GM23338 (cell line): ENCODE measurements around the gene ZNHIT6.

Experiments used
- EZH2 ChIP-seq: fragments of 200-600 bp; sonication (generic); IDR thresholded peaks from one replicate; pipeline ENCODE4 v1.8.0; 2017; ENCODE audit warnings: antibody characterized with exemption, mild to moderate bottlenecking, low read depth; ENCODE audit not compliant: unreplicated experiment
- EZH2phosphoT487 ChIP-seq: fragments of 200-600 bp; sonication (generic); IDR thresholded peaks from one replicate; pipeline ENCODE4 v1.8.1; 2018; ENCODE audit warnings: antibody characterized with exemption; ENCODE audit not compliant: unreplicated experiment
- POLR2AphosphoS5 ChIP-seq: IDR thresholded peaks from 2 replicates; pipeline ENCODE4 v1.6.1; 2016; ENCODE audit warnings: antibody characterized with exemption, low read depth
- TF ChIP-seq, protein P1 (sequence below): IDR thresholded peaks from 2 replicates; pipeline ENCODE4 v1.6.1; 2016; ENCODE audit warnings: antibody characterized with exemption
- TF ChIP-seq, protein P2 (sequence below), 2 experiments: fragments of 200-600 bp in 1 of 2; sonication (generic) in 1 of 2; conservative IDR thresholded peaks; 2 replicates each; pipeline versions ENCODE4 v1.5.1 to v1.6.1; 2016 to 2017; ENCODE audit warnings: antibody characterized with exemption in 2 of 2, low read depth in 2 of 2, mild to moderate bottlenecking in 2 of 2, moderate library complexity in 1 of 2
- TF ChIP-seq, protein P3 (sequence below): IDR thresholded peaks from one replicate; pipeline ENCODE4 v1.6.1; 2018; ENCODE audit warnings: antibody characterized with exemption; ENCODE audit not compliant: unreplicated experiment

DNA sequence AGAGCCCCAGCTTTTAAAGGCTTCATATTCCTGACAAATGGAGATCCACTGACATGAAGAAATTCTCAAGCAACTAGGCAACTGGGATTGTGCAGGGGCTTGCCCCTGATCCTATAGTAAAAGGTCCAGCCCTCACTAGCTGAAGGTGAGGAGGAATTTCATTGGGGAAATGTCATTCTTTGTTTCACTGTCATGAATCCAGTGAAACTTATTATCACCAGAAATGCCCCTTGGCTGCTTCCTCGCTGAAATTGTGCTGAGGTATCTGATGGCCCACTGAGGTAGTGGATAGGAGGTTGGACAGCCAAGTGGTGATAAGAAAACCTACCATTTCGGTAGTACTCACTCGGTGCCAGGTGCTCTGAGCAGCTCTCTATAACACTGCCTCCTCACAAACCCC, 91.5 kb downstream of the ZNHIT6 start:
- TF ChIP-seq, protein P1, sequence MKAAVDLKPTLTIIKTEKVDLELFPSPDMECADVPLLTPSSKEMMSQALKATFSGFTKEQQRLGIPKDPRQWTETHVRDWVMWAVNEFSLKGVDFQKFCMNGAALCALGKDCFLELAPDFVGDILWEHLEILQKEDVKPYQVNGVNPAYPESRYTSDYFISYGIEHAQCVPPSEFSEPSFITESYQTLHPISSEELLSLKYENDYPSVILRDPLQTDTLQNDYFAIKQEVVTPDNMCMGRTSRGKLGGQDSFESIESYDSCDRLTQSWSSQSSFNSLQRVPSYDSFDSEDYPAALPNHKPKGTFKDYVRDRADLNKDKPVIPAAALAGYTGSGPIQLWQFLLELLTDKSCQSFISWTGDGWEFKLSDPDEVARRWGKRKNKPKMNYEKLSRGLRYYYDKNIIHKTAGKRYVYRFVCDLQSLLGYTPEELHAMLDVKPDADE = no peak
- TF ChIP-seq EZH2phosphoT487 (no peak), POLR2AphosphoS5 (no peak), EZH2 (no peak)
- TF ChIP-seq, protein P2, sequence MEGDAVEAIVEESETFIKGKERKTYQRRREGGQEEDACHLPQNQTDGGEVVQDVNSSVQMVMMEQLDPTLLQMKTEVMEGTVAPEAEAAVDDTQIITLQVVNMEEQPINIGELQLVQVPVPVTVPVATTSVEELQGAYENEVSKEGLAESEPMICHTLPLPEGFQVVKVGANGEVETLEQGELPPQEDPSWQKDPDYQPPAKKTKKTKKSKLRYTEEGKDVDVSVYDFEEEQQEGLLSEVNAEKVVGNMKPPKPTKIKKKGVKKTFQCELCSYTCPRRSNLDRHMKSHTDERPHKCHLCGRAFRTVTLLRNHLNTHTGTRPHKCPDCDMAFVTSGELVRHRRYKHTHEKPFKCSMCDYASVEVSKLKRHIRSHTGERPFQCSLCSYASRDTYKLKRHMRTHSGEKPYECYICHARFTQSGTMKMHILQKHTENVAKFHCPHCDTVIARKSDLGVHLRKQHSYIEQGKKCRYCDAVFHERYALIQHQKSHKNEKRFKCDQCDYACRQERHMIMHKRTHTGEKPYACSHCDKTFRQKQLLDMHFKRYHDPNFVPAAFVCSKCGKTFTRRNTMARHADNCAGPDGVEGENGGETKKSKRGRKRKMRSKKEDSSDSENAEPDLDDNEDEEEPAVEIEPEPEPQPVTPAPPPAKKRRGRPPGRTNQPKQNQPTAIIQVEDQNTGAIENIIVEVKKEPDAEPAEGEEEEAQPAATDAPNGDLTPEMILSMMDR (conservative IDR thresholded peaks at IDR 0.05; ENCODE audit: low read depth in 2 of 2) = no peak
- TF ChIP-seq, protein P3, sequence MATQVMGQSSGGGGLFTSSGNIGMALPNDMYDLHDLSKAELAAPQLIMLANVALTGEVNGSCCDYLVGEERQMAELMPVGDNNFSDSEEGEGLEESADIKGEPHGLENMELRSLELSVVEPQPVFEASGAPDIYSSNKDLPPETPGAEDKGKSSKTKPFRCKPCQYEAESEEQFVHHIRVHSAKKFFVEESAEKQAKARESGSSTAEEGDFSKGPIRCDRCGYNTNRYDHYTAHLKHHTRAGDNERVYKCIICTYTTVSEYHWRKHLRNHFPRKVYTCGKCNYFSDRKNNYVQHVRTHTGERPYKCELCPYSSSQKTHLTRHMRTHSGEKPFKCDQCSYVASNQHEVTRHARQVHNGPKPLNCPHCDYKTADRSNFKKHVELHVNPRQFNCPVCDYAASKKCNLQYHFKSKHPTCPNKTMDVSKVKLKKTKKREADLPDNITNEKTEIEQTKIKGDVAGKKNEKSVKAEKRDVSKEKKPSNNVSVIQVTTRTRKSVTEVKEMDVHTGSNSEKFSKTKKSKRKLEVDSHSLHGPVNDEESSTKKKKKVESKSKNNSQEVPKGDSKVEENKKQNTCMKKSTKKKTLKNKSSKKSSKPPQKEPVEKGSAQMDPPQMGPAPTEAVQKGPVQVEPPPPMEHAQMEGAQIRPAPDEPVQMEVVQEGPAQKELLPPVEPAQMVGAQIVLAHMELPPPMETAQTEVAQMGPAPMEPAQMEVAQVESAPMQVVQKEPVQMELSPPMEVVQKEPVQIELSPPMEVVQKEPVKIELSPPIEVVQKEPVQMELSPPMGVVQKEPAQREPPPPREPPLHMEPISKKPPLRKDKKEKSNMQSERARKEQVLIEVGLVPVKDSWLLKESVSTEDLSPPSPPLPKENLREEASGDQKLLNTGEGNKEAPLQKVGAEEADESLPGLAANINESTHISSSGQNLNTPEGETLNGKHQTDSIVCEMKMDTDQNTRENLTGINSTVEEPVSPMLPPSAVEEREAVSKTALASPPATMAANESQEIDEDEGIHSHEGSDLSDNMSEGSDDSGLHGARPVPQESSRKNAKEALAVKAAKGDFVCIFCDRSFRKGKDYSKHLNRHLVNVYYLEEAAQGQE = no peak
